ENCODE measurements around the gene NXPH4.

NXPH4 gene

DNA sequence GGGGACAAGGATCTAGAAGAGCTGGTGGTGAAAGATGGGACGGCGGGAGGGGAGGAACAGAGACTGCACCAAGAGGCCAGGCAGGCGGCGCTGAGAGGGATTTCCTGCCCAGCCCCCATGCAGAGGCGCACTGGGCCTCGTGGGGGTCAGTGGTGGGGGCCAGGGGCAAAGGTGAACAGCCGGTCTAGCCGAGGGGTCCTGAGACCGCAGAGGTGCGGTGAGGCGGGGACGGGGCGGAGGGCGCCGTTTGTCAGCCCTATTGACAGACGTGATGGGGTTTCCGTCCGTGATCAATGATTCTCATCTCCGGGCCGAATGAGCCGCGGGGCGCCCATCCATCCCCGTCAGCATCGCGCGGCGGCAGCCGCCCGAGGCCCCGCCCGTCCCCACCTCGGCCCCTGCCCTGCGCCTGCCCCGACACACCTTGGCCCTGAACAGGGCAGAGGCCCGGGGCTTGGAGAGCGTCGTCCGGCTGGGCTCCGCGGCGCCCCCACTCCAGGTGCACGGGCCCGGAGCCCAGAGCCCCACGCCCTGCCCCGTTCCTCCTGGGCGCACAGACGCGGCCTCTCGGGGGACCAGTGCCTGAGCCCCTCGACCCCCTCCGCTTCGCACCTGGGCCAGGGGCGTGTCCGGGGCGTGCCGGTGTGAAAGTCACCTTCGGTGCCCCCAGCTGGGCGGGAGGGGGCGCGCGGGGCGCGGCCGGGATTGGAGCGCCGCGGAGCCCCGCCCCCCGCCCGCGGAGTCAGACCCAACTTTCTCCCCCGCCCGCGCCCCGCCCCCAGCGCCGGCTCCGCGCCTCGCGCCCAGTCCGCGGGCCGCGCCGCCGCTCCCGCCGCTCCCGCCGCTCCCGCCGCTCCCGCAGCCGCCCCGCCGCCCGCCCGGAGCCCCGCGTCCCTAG, at the start of gene NXPH4:
TSS of gene NXPH4 (plus strand) at position 781 of the 898 bp plus-strand sequence. CDS start 176 bp downstream, outside the sequence.
- no peak for TF ChIP-seq CTCF (IDR thresholded peaks at IDR 0.05; ENCODE audit: low read depth, low read length)
- DNase-seq (ENCODE audit: low read depth in 2 of 2): no peak
- H3K4me3 ChIP-seq (replicated peaks in 1 of 2; ENCODE audit: low read depth in 2 of 2, low read length in 2 of 2): peak within 1 kb of the TSS; percentile 35 to 67

GRCh38 chr12:57166971-57167371, 49.6 kb upstream of the NXPH4 start:
- peak; percentile 38 to 92 for DNase-seq (ENCODE audit: low read depth in 2 of 2)
- no peak for TF ChIP-seq CTCF (IDR thresholded peaks at IDR 0.05; ENCODE audit: low read depth, low read length)
- H3K4me3 ChIP-seq (replicated peaks in 1 of 2; ENCODE audit: low read depth in 2 of 2, low read length in 2 of 2): no peak overlapping the region

GRCh38 chr12:57168058-57168457, 48.5 kb upstream of the NXPH4 start:
- no peak overlapping the region for H3K4me3 ChIP-seq (replicated peaks in 1 of 2; ENCODE audit: low read depth in 2 of 2, low read length in 2 of 2)
- DNase-seq (ENCODE audit: low read depth in 2 of 2): no peak
- TF ChIP-seq CTCF (IDR thresholded peaks at IDR 0.05; ENCODE audit: low read depth, low read length): no peak

GRCh38 chr12:57169046-57169795, 47.4 kb upstream of the NXPH4 start:
- TF ChIP-seq CTCF (IDR thresholded peaks at IDR 0.05; ENCODE audit: low read depth, low read length): no peak
- no peak overlapping the region for H3K4me3 ChIP-seq (replicated peaks in 1 of 2; ENCODE audit: low read depth in 2 of 2, low read length in 2 of 2)
- no peak for DNase-seq (ENCODE audit: low read depth in 2 of 2)

GRCh38 chr12:57169969-57170368, 46.6 kb upstream of the NXPH4 start:
- no peak for DNase-seq (ENCODE audit: low read depth in 2 of 2)
- TF ChIP-seq CTCF (IDR thresholded peaks at IDR 0.05; ENCODE audit: low read depth, low read length): no peak

GRCh38 chr12:57170408-57170807, 46.2 kb upstream of the NXPH4 start:
- DNase-seq (ENCODE audit: low read depth in 2 of 2): no peak
- no peak for TF ChIP-seq CTCF (IDR thresholded peaks at IDR 0.05; ENCODE audit: low read depth, low read length)
- no peak overlapping the region for H3K4me3 ChIP-seq (replicated peaks in 1 of 2; ENCODE audit: low read depth in 2 of 2, low read length in 2 of 2)

More at GRCh38 chr12:57169969-57170368, 46.6 kb upstream of the NXPH4 start:
- H3K4me3 ChIP-seq (replicated peaks in 1 of 2; ENCODE audit: low read depth in 2 of 2, low read length in 2 of 2): no peak overlapping the region
